Stomach (tissue), 4 donors: Measurements from ENCODE around the gene JAGN1.

ENCODE experiments used
- CTCF ChIP-seq, 7 experiments: fragments of 450-650 bp in 4 of 7; fragments of 200-600 bp in 3 of 7; sonication (generic) in 3 of 7; IDR thresholded peaks; one replicate each; pipeline ENCODE4 v1.5.1; 2016 to 2019; ENCODE audit warnings: antibody characterized with exemption in 7 of 7, control low read depth in 2 of 7, mild to moderate bottlenecking in 1 of 7
- EP300 ChIP-seq: sonication (generic); formaldehyde crosslinking; IDR thresholded peaks from one replicate; pipeline ENCODE4 v1.6.1; 2017; ENCODE audit warnings: antibody characterized with exemption
- POLR2A ChIP-seq, 4 donors: fragments of 450-650 bp; IDR thresholded peaks; one replicate each; pipeline ENCODE4 v1.6.1; 2016; ENCODE audit warnings: antibody characterized with exemption in 4 of 4, control low read depth in 2 of 4, mild to moderate bottlenecking in 1 of 4, moderate library complexity in 1 of 4

GRCh38 chr3:9897408-9898372 lies 7.3 kb downstream of the JAGN1 start:
- TF ChIP-seq CTCF (IDR thresholded peaks at IDR 0.05): no peak
- no peak for TF ChIP-seq EP300
- TF ChIP-seq POLR2A (IDR thresholded peaks at IDR 0.05): no peak
